BJ (cell line): ENCODE measurements around the gene ABCG5. TPM values are rescaled to one million over a fixed set of nuclear protein-coding genes. Genes with fewer than 3 reads are reported as not detected.

Experiments used
- CTCF ChIA-PET: fragments of 350-600 bp; formaldehyde crosslinking; extraction: SDS; loops from one replicate; lab custom pipeline; 2021; ENCODE audit warnings: antibody characterized with exemption, inconsistent platforms; lab: Yijun Ruan, JAX
- POLR2A ChIA-PET: fragments of 300-600 bp; sonication (Branson Sonifier 250); formaldehyde crosslinking; extraction: SDS; loops from one replicate; lab custom pipeline; 2021; ENCODE audit warnings: antibody characterized with exemption; lab: Charles Lee
- DNase-seq: peaks from one replicate; pipeline ENCODE4 v3.0.0-alpha.2; 2011; ENCODE audit warnings: low read depth
- H3K27me3 ChIP-seq: 2 replicates; pipeline ENCODE4 v1.6.0; 2011; ENCODE audit warnings: low read length; ENCODE audit not compliant: control insufficient read depth, insufficient read depth
- H3K36me3 ChIP-seq: 2 replicates; pipeline ENCODE4 v1.5.1; 2011; ENCODE audit warnings: low read length; ENCODE audit not compliant: control insufficient read depth, insufficient read depth
- H3K4me3 ChIP-seq: 2 replicates; pipeline ENCODE4 v1.5.1; 2011; ENCODE audit warnings: low read depth, mild to moderate bottlenecking, control low read depth, low read length
- CTCF ChIP-seq: IDR thresholded peaks from 2 replicates; pipeline ENCODE4 v1.5.1; 2011; ENCODE audit warnings: low read depth, mild to moderate bottlenecking, control low read depth, inconsistent platforms, low read length, moderate library complexity; ENCODE audit not compliant: insufficient read depth
- polyA plus RNA-seq: library from polyadenylated mRNA; depleted of rRNA; stranded (reverse); fragments of >200 nt; gene quantifications from 2 replicates; pipeline ENCODE4 v1.2.3, GENCODE V29; 2011

ABCG5 gene
- polyA plus RNA-seq, 1 experiment: not detected

GRCh38 chr2:43776324-43776723, 62.3 kb downstream of the ABCG5 start:
- no peak overlapping the region for H3K4me3 ChIP-seq
- DNase-seq: no peak
- TF ChIP-seq CTCF: no peak
- H3K36me3 ChIP-seq: peaks cover 3% of the 10 kb centered on the region
- POLR2A ChIA-PET: no interaction called here
- no peaks in the 10 kb centered on the region for H3K27me3 ChIP-seq
- CTCF ChIA-PET: no interaction called here

GRCh38 chr2:43774617-43775016, 64.0 kb downstream of the ABCG5 start:
- CTCF ChIA-PET: interaction anchor here (0.8 to 1.4 kb wide), 3 partner anchors 15 to 164 kb away, joined by 3 to 4 read pairs (median 4); no protein-coding TSS in a partner anchor
- Histone ChIP-seq H3K27me3 (no peaks in the 10 kb centered on the region), H3K36me3 (peaks cover 3% of the 10 kb centered on the region), H3K4me3 (peak overlapping the region; percentile 86)
- no peak for TF ChIP-seq CTCF
- DNase-seq: no peak
- POLR2A ChIA-PET: interaction anchor here (0.5 to 0.8 kb wide), 2 partner anchors 24 to 1803 kb away, joined by 3 read pairs; no protein-coding TSS in a partner anchor

GRCh38 chr2:43773876-43774613, 64.6 kb downstream of the ABCG5 start, which contains the start of gene DYNC2LI1:
TSS of gene DYNC2LI1 (plus strand) at chr2:43774039. CDS start at chr2:43774139, 100 bp downstream.
- CTCF ChIA-PET: interaction anchor here (0.8 to 1.4 kb wide), 4 partner anchors 14 to 163 kb away, joined by 3 to 4 read pairs (median 4); no protein-coding TSS in a partner anchor
- POLR2A ChIA-PET: interaction anchor here (0.5 to 0.8 kb wide), 2 partner anchors 24 to 1803 kb away, joined by 3 read pairs; no protein-coding TSS in a partner anchor

GRCh38 chr2:43766006-43766405, 72.6 kb downstream of the ABCG5 start:
- Histone ChIP-seq H3K4me3 (no peak overlapping the region), H3K36me3 (no peaks in the 10 kb centered on the region), H3K27me3 (peaks cover 1% of the 10 kb centered on the region; the same call in 1 of the 2 replicates)
- POLR2A ChIA-PET: no interaction called here
- TF ChIP-seq CTCF: no peak
- DNase-seq: no peak
- CTCF ChIA-PET: interaction anchor here (1.7 kb wide), 1 partner anchor 29 kb away, joined by 3 read pairs; no protein-coding TSS in a partner anchor

More at GRCh38 chr2:43773876-43774613, 64.6 kb downstream of the ABCG5 start, which contains the start of gene DYNC2LI1:
- H3K36me3 ChIP-seq: peaks cover 3% of the 10 kb centered on the region
- peak within 1 kb of the TSS; percentile 86 for H3K4me3 ChIP-seq
- no peak for TF ChIP-seq CTCF
- peak; percentile 65 for DNase-seq
- H3K27me3 ChIP-seq: no peaks in the 10 kb centered on the region

- no peak overlapping the region for H3K4me3 ChIP-seq
- DNase-seq: peak; percentile 59
- CTCF ChIA-PET: interaction anchor here (1.1 to 1.7 kb wide), 2 partner anchors 12 to 27 kb away, joined by 3 read pairs; no protein-coding TSS in a partner anchor
- no peak for TF ChIP-seq CTCF
- H3K36me3 ChIP-seq: no peaks in the 10 kb centered on the region
- POLR2A ChIA-PET: no interaction called here
- H3K27me3 ChIP-seq: peaks cover 1% of the 10 kb centered on the region; the same call in 1 of the 2 replicates
Measured at GRCh38 chr2:43764086-43764705, 74.4 kb downstream of the ABCG5 start.
